Stimulated activated CD4-positive, alpha-beta T cell treated with anti-CD3 and anti-CD28 coated beads, Interleukin-1b, Interleukin-23, amount 100 ng/mL, for 48 hours (primary cell): Measurements from ENCODE around the gene MDH1B.
"Not testable (repeated sequence)": the region's sequence is repeated elsewhere in the genome, so short reads cannot be mapped to it uniquely, and the experiment has no call there.

Experiments
- DNase-seq: peaks from one replicate; pipeline ENCODE4 v3.0.0-alpha.2; 2020

Gene MDH1B

GRCh38 chr2:206766057-206766930, 1.2 kb upstream of the MDH1B start:
- no peak for DNase-seq

- no peak for DNase-seq
These were observed 371 bp downstream of the MDH1B start for GRCh38 chr2:206764673-206765241.

- no peak for DNase-seq
These were observed 8.3 kb downstream of the MDH1B start for GRCh38 chr2:206756816-206757215.

GRCh38 chr2:206740800-206741199, 24.3 kb downstream of the MDH1B start:
- DNase-seq, result no peak

GRCh38 chr2:206739271-206739670, 25.9 kb downstream of the MDH1B start:
- no peak for DNase-seq

- DNase-seq, result peak; percentile 11
These were observed 28.2 kb downstream of the MDH1B start for GRCh38 chr2:206736935-206737334.

- DNase-seq, result no peak
These were observed 31.8 kb downstream of the MDH1B start for GRCh38 chr2:206733341-206733740.

GRCh38 chr2:206728277-206729199, 36.6 kb downstream of the MDH1B start:
- peak; percentile 5 for DNase-seq

GRCh38 chr2:206727287-206727686, 37.8 kb downstream of the MDH1B start:
- DNase-seq, result no peak

GRCh38 chr2:206723288-206723687, 41.8 kb downstream of the MDH1B start:
- no peak for DNase-seq

- DNase-seq, result no peak
These were observed 43.7 kb downstream of the MDH1B start for GRCh38 chr2:206721256-206721920.

- no peak for DNase-seq
These were observed 46.8 kb downstream of the MDH1B start, which contains the start of gene DYTN for GRCh38 chr2:206718296-206718695. TSS of gene DYTN (minus strand) at chr2:206718396. CDS start at chr2:206718279, 117 bp downstream.

- DNase-seq, result no peak
These were observed 48.5 kb downstream of the MDH1B start for GRCh38 chr2:206716623-206717022.

- DNase-seq, result not testable (repeated sequence)
These were observed 49.9 kb downstream of the MDH1B start for GRCh38 chr2:206715183-206715582.

GRCh38 chr2:206713746-206714145, 51.4 kb downstream of the MDH1B start:
- DNase-seq, result no peak

- no peak for DNase-seq
These were observed 56.8 kb downstream of the MDH1B start for GRCh38 chr2:206708286-206708685.

GRCh38 chr2:206707164-206707701, 57.9 kb downstream of the MDH1B start:
- DNase-seq, result no peak

- DNase-seq, result no peak
These were observed 63.0 kb downstream of the MDH1B start for GRCh38 chr2:206701952-206702605.

GRCh38 chr2:206700156-206700555, 65.0 kb downstream of the MDH1B start:
- no peak for DNase-seq

- no peak for DNase-seq
These were observed 66.3 kb downstream of the MDH1B start for GRCh38 chr2:206698811-206699210.

GRCh38 chr2:206696910-206697309, 68.2 kb downstream of the MDH1B start:
- DNase-seq, result no peak
